ENCODE measurements around the gene FFAR4.

The FFAR4 gene

DNA sequence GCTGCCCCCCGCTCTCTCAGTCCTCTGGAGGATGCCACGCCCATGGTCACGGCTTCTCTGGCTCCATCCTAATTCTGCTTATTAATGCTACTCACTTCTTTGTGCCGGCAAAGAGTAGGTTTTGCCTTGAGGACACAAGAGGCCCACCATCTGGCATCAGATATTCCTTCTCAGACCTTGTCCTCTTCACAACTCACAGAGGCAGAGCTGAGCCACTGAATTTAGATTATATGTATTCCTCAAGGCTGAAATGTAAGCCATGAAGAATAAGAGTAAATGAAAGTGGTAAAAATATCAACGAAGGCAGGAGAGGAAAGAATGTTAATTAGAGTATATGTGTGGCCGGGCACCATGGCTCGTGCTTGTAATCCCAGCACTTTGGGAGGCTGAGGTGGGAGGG lies 28.1 kb downstream of the FFAR4 start:
- no peak for DNase-seq
- in situ Hi-C loops (cut with HindIII; ENCODE audit: low pct_ligation_motif_present, low pct_unique_long_range_greater_than_20kb, low sequenced_read_pairs) = no loop called here

DNA sequence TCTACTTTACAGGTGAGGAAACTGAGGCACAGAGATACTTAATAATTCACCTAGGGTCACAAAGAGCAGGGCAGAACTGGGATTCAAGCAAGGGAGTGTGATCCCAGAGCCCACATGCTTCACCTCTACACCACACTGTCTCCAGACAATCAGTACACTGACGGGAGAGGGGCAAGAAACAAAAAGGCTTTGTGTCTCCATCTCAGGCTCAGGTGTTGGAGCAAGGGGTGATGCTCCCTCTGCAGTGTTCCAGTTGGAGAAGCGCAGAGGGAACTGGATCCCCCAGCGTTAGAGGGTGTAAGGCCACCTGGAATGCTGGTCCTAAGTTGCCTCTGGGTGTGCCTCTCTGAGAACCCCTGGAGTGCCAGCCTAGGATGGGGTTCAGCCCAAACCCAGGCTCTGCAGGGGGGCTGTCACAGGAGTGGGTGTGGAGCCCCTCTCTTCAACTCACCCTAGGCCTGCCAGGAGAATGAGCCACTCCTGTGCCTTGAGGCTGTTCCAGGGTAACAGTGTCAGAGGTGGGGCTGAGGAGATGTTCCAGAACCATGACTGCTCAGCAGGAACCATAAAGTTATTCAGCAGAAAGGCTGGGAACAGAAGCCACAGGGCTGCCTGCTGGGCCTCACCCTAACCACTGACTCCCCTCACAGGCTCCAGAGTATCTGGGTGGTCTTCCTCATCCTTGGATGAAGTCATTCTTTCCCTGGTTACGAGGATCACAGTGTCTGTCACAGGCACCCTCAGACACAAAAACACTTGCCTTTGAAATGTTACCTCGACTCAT lies 29.1 kb downstream of the FFAR4 start:
- in situ Hi-C loops (cut with HindIII; ENCODE audit: low pct_ligation_motif_present, low pct_unique_long_range_greater_than_20kb, low sequenced_read_pairs) = no loop called here

DNA sequence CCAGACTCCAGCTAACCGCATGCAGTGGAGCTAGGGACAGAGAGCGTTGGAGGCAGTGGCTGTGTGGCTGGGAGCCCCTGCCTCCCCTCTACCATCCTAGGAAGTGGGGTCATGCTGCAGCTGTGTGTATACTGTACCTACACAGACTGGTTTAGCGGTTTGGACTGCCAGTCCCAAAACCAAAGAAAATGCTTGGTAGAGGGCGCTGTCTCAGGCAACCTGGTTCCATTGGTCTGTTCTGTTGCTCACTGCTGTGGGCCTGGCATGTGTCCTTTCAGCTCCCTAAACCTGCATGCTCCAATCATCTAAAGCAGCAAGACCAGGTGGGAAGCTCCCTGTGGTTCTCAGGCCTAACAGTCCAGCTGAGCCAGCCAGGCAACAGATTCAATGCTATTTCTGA lies 30.1 kb downstream of the FFAR4 start:
- in situ Hi-C loops (cut with HindIII; ENCODE audit: low pct_ligation_motif_present, low pct_unique_long_range_greater_than_20kb, low sequenced_read_pairs) = no loop called here
- DNase-seq = no peak

More for the DNA sequence above, 29.1 kb downstream of the FFAR4 start:
- no peak for DNase-seq

DNA sequence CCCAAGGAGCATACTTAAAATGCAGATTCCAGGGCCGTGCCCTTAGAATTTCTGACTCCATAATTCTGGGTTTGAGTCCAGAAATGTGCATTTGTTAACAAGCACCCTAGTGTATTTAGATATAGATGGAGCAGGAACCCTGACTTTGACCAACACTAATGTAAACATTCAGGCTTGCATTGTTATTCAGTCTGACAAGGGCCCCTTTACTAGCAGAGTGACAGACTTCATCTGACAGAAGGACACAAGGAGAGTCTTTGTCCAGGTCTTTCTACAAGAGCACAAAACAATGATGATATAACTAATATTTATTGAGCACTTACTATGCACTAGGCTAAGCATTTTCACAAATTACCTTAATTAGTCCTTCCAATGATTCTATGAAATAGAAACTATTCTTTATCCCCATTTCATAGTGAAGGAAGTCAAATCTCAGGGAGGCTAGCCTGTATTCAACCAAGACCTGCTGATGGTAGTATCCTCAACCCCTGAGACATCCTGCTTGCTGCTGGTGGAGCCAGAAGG lies 30.7 kb downstream of the FFAR4 start:
- in situ Hi-C loops (cut with HindIII; ENCODE audit: low pct_ligation_motif_present, low pct_unique_long_range_greater_than_20kb, low sequenced_read_pairs) = no loop called here
- DNase-seq = no peak

GRCh38 chr10:93598157-93598556 lies 31.7 kb downstream of the FFAR4 start:
- in situ Hi-C loops (cut with HindIII; ENCODE audit: low pct_ligation_motif_present, low pct_unique_long_range_greater_than_20kb, low sequenced_read_pairs) = no loop called here

GRCh38 chr10:93599335-93599734 lies 32.9 kb downstream of the FFAR4 start:
- in situ Hi-C loops (cut with HindIII; ENCODE audit: low pct_ligation_motif_present, low pct_unique_long_range_greater_than_20kb, low sequenced_read_pairs) = no loop called here
- no peak for DNase-seq

More at GRCh38 chr10:93598157-93598556, 31.7 kb downstream of the FFAR4 start:
- no peak for DNase-seq

- no peak for DNase-seq
- in situ Hi-C loops (cut with HindIII; ENCODE audit: low pct_ligation_motif_present, low pct_unique_long_range_greater_than_20kb, low sequenced_read_pairs) = no loop called here
Observed at GRCh38 chr10:93599778-93600177, 33.3 kb downstream of the FFAR4 start.

- DNase-seq = no peak
- in situ Hi-C loops (cut with HindIII; ENCODE audit: low pct_ligation_motif_present, low pct_unique_long_range_greater_than_20kb, low sequenced_read_pairs) = no loop called here
Observed at GRCh38 chr10:93600446-93601145, 34.1 kb downstream of the FFAR4 start.

- in situ Hi-C loops (cut with HindIII; ENCODE audit: low pct_ligation_motif_present, low pct_unique_long_range_greater_than_20kb, low sequenced_read_pairs) = no loop called here
- no peak for DNase-seq
Observed at GRCh38 chr10:93601146-93601773, 34.8 kb downstream of the FFAR4 start, which contains the start of gene RBP4. TSS of gene RBP4 (minus strand) at chr10:93601235. CDS start at chr10:93601028, 207 bp downstream.

DNA sequence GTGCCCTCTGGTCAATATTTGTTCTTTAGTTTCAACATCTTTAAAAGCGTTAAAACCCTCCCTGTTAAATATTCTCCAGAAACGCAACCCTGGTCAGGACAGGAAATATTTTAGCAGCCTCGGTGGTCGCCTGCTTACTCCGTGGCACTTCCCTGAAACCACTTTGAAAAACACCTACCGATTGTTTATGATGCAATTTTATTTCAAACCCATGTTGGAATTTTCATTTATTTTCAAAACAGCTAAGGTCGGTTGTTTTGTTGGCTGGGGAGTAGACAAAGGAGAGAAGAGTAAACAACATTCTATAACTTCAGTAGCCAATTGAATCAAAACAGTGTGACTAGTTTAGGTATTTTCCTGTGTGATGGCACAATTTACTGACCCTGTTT lies 35.3 kb downstream of the FFAR4 start:
- no peak for DNase-seq
- in situ Hi-C loops (cut with HindIII; ENCODE audit: low pct_ligation_motif_present, low pct_unique_long_range_greater_than_20kb, low sequenced_read_pairs) = no loop called here

GRCh38 chr10:93603023-93603422 lies 36.6 kb downstream of the FFAR4 start:
- in situ Hi-C loops (cut with HindIII; ENCODE audit: low pct_ligation_motif_present, low pct_unique_long_range_greater_than_20kb, low sequenced_read_pairs) = no loop called here
- DNase-seq = no peak

GRCh38 chr10:93604146-93604545 lies 37.7 kb downstream of the FFAR4 start:
- in situ Hi-C loops (cut with HindIII; ENCODE audit: low pct_ligation_motif_present, low pct_unique_long_range_greater_than_20kb, low sequenced_read_pairs) = no loop called here
- no peak for DNase-seq

GRCh38 chr10:93608421-93608820 lies 42.0 kb downstream of the FFAR4 start:
- DNase-seq = no peak
- in situ Hi-C loops (cut with HindIII; ENCODE audit: low pct_ligation_motif_present, low pct_unique_long_range_greater_than_20kb, low sequenced_read_pairs) = no loop called here

- no peak for DNase-seq
- in situ Hi-C loops (cut with HindIII; ENCODE audit: low pct_ligation_motif_present, low pct_unique_long_range_greater_than_20kb, low sequenced_read_pairs) = no loop called here
Observed at GRCh38 chr10:93612311-93612710, 45.8 kb downstream of the FFAR4 start, which contains the start of gene PDE6C. TSS of gene PDE6C (plus strand) at chr10:93612537. CDS start at chr10:93612726, 189 bp downstream.

GRCh38 chr10:93613126-93613525 lies 46.7 kb downstream of the FFAR4 start:
- in situ Hi-C loops (cut with HindIII; ENCODE audit: low pct_ligation_motif_present, low pct_unique_long_range_greater_than_20kb, low sequenced_read_pairs) = no loop called here
- no peak for DNase-seq

DNA sequence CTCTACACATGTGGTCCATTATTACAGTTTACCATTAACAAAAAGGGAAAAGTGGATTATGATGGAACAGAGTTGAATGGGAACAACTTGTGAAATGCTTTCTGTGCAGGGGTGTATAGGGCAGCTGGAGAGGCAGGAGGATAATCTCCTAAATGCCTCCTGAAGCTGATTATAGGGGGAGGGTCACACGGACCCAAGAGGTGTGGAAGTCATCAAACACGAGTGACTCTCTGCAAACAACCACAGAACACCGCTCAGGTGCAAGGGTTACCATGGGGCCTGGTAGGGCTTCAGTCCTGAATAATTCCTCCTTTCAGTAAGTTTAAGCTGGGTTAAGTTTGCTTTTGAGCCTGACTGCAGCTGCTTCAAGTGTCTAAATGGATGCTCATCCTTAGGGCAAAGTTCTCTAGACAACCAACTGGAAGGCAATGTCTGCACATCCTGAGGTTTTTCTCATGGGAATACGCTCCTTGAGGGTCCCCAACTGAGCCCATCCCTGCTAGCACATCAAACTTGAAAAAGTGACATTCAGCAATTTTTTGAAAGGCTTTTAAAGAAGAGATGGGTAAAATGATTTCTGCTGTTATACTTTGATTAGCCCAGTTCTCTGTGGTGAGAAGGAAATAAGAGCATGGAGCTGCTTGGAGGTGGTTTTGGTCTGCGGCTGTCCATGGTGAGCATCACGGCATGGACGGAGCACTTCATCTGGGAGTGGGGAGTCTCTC lies 47.8 kb downstream of the FFAR4 start:
- no peak for DNase-seq
- in situ Hi-C loops (cut with HindIII; ENCODE audit: low pct_ligation_motif_present, low pct_unique_long_range_greater_than_20kb, low sequenced_read_pairs) = no loop called here

DNA sequence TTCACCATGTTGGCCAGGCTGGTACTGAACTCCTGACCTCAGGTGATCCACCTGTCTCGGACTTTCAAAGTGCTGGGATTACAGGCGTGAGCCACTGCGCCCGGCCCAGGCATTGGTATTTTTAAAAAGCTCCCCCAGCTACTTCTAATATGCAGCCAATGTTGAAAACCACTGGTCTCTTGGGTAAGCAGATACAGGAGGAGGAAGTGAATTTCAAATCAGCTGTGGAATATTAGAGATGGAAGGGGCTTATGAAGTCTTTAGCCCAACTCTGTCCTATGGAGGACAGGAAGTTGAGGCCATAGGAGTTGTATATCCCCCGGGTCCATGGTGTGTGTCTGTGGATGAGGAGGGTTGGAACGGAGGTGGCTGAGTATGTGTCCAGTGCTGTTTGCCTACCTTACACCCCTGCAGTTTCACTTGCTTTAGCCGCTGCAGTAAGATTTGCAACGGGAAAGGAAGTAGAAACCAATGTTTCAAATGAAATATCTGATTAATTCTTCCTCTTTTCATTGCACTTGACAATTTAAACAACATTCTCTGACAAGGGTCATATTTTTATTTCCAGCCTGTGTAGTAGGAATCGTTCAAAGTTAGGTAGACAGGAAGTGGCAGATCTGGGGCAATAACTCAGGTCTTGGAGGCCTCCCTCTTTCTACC lies 49.2 kb downstream of the FFAR4 start:
- DNase-seq = no peak

GRCh38 chr10:93620925-93621324 lies 54.5 kb downstream of the FFAR4 start:
- in situ Hi-C loops (cut with HindIII; ENCODE audit: low pct_ligation_motif_present, low pct_unique_long_range_greater_than_20kb, low sequenced_read_pairs) = no loop called here
- DNase-seq = no peak

More for the DNA sequence above, 49.2 kb downstream of the FFAR4 start:
- in situ Hi-C loops (cut with HindIII; ENCODE audit: low pct_ligation_motif_present, low pct_unique_long_range_greater_than_20kb, low sequenced_read_pairs) = no loop called here
